Astrocyte of the spinal cord (primary cell): ENCODE data around the gene MICAL1.

ENCODE experiments used
- DNase-seq: peaks from one replicate; pipeline ENCODE4 v3.0.0; 2011; ENCODE audit warnings: low read depth, low spot score
- H3K4me3 ChIP-seq: 2 replicates; pipeline ENCODE4 v1.5.1; 2011; ENCODE audit warnings: low read depth, mild to moderate bottlenecking, low read length, moderate library complexity
- in situ Hi-C: cut with HindIII; loops from 2 replicates; pipeline ENCODE4 v1.10.0; 2017; ENCODE audit warnings: low sequenced_read_pairs
- TF ChIP-seq, protein P1 (sequence below): IDR thresholded peaks from 2 replicates; pipeline ENCODE4 v1.5.1; 2012; ENCODE audit warnings: low read depth, mild to moderate bottlenecking, low read length, inconsistent platforms

The MICAL1 gene

DNA sequence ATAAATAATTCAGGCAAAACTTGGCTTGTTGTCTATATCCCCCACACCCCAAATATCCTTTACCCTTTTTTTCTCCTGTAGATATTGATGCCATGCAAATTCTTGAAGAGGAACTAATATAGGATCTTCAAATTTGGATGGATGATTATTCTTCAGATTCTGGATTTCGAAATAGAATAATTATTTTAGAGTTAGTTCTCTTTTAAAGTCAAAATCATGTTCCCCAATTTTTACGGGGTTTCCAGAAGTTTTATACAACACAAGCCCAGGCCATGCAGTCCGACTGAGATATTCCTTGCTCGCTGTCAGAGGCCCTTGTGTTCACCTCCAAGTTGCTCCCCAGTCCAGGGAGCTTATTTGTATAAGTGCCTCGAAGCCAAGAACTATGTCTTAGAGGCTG is 19.5 kb downstream of the MICAL1 start:
- H3K4me3 ChIP-seq: no peak overlapping the region
- TF ChIP-seq, protein P1, sequence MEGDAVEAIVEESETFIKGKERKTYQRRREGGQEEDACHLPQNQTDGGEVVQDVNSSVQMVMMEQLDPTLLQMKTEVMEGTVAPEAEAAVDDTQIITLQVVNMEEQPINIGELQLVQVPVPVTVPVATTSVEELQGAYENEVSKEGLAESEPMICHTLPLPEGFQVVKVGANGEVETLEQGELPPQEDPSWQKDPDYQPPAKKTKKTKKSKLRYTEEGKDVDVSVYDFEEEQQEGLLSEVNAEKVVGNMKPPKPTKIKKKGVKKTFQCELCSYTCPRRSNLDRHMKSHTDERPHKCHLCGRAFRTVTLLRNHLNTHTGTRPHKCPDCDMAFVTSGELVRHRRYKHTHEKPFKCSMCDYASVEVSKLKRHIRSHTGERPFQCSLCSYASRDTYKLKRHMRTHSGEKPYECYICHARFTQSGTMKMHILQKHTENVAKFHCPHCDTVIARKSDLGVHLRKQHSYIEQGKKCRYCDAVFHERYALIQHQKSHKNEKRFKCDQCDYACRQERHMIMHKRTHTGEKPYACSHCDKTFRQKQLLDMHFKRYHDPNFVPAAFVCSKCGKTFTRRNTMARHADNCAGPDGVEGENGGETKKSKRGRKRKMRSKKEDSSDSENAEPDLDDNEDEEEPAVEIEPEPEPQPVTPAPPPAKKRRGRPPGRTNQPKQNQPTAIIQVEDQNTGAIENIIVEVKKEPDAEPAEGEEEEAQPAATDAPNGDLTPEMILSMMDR: no peak
- no peak for DNase-seq
- in situ Hi-C loops: no loop called here

DNA sequence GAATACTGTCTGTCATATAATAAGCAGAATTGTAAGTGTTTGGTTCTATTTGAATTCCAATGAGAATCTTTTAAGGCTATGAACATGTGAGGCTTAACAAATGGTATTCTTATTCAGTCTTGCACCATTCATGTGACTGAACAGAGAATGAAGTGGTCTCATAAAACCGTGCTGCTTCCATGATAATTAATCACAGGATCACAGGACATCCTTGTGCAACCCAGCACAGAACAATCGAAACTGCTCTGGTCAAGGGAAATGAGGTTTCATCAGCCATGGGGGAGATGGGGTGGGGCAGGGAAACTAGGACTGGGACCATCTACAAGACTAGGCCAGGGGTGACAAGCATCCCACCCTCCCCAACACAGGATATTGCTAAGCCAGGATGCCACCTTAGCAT is 21.1 kb downstream of the MICAL1 start:
- in situ Hi-C loops: no loop called here
- H3K4me3 ChIP-seq: no peak overlapping the region
- TF ChIP-seq, protein P1: no peak
- DNase-seq: no peak

DNA sequence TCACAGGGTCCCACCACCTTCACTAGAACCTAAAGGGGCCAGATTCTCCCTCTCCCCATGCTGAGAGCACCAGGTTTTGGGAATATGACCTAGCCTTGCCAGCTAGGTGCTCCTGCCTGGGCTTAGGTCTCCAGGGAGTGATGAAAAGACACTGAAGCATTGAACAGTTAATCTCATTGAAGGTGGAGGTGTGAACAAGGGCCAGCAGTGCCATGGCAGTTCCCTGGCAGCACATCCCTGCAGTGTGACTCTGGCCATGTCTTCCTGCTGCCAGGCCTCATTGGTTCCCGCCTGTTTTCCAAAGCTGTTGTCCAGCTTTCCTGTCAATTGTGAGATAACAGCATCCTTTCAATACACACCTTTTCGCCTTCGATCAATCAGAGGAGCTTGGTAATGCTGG is 26.1 kb downstream of the MICAL1 start:
- TF ChIP-seq, protein P1: no peak
- no peak overlapping the region for H3K4me3 ChIP-seq
- in situ Hi-C loops: no loop called here
- no peak for DNase-seq

DNA sequence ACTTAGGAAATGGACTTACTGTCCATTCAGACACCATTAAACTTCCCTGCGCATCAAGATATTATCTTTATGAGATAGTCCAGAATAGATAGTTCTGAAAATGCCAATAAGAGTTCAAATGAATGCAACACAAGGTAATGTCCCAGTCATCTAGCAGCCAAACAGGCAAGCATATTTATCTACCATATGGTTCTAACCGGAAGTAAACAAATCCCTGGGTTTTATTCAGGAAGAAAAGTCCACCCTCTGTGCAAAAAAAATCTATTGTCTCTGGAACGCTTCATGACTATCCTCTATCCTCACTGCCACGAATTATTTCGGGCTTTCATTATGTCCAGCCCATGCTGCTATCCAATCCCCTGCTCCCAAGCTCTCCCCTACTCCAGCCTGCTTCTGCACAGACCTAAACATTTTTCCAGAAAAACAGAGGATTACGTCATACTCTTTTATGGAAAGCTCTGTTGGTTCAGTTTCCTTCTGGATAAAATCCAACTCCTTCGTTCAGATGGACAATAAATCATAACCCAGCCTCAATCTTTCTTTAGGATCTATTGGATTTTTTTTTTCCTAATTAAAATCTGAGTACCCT is 26.6 kb downstream of the MICAL1 start:
- no peak overlapping the region for H3K4me3 ChIP-seq
- TF ChIP-seq, protein P1: no peak
- in situ Hi-C loops: no loop called here
- DNase-seq: no peak

DNA sequence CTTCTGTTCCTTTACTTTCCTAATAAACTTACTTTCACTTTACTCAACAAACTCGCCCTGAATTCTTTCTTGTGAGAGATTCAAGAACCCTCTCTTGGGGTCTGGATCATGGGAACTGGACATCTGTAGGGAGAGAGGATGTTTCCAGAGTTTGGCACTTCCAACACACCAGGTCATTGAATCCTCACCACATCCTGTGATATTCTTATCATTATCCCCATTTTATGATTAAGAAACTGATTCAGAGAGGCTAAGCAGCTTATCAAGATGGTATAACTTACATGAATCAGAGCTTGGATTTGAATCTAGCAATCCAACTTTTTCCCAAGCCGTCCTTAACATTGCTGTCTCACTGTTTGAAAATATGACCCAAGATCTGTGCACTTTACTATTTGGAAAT is 30.6 kb downstream of the MICAL1 start:
- no peak overlapping the region for H3K4me3 ChIP-seq
- in situ Hi-C loops: no loop called here
- no peak for DNase-seq
- TF ChIP-seq, protein P1: no peak

DNA sequence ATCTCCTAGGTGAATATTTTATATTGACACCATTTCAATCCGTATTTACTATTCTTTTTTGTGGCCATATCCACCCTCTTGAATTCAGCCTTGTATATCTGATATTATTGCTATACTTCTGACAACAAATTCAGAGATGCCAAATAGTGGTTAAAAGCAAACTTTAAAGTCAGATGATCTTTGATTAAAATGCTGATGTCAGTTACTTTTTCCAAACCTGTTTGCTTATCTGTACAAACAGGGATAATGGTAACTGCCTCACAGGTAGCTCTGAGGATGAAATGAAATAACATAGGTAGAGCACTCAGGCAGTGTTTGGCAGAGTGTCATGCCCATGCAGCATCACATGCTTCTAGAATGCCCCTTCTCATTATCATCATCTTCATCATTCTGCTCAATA is 34.4 kb downstream of the MICAL1 start:
- TF ChIP-seq, protein P1: no peak
- no peak overlapping the region for H3K4me3 ChIP-seq
- in situ Hi-C loops: no loop called here
- DNase-seq: no peak

DNA sequence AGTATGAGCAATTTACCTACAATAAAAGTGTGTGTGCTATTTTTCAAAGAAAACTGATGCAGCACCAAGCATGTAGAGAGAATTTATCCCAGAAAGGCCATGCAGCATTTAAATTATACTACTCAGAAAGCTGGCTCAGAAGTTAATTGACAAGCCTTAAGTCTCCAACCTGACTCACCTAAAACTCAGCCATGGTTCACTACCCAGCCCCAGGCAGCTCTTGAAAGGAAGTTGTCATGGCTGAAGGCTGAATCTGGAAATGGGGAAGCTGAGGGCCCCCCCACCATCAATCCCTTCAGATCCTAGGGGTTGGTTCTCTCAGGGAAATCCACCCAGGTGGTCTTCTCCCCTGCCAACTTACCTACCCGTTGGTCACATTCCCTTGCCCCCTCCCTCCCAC is 34.8 kb downstream of the MICAL1 start:
- in situ Hi-C loops: no loop called here
- H3K4me3 ChIP-seq: no peak overlapping the region
- TF ChIP-seq, protein P1: no peak
- DNase-seq: no peak
